Activated CD4-positive, CD25-positive, alpha-beta regulatory T cell treated with anti-CD3 and anti-CD28 coated beads, Interleukin-2, amount 50 U/mL, for 72 hours (primary cell): ENCODE data around the gene CCDC97.
A peak's percentile ranks its signal among the peaks of the same experiment; 100 is the strongest.
"Not testable (repeated sequence)": the region's sequence is repeated elsewhere in the genome, so short reads cannot be mapped to it uniquely, and the experiment has no call there.

Source experiments
- DNase-seq: peaks from one replicate; pipeline ENCODE4 v3.0.0; 2021

Gene CCDC97

DNA sequence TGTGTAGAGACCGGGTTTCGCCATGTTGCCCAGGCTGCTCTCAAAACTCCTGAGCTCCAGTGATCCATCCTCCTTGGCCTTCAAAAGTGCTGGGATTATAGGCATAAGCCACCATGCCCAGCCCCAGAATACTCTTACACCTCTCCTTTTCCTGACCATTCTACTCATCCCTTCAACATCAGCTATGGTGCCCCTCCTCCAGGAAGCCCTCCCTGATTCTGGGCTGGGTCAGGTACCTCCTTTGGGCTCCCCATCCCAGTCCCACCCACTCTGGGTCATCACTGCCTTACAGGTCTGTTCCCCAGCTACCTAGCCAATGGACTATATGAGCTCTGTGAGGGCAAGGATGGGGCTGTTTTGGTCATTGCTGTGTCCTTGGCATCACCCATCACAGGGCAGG, 34.2 kb downstream of the CCDC97 start:
- DNase-seq: no peak

DNA sequence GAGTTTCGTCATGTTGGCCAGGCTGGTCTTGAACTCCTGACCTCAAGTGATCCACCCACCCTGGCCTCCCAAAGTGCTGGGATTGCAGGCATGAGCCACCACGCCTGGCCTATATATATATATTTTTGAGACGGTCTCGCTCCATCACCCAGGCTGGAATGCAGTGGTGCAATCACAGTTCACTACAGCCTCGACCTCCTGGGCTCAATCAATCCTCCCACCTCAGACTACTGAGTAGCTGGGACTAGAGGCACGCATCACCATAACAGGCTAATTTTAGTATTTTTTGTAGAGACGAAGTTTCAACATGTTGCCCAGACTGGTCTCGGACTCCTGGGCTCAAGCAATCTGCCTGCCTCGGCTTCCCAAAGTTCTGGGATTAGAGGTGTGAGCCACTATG, 36.9 kb downstream of the CCDC97 start:
- DNase-seq: not testable (repeated sequence)

DNA sequence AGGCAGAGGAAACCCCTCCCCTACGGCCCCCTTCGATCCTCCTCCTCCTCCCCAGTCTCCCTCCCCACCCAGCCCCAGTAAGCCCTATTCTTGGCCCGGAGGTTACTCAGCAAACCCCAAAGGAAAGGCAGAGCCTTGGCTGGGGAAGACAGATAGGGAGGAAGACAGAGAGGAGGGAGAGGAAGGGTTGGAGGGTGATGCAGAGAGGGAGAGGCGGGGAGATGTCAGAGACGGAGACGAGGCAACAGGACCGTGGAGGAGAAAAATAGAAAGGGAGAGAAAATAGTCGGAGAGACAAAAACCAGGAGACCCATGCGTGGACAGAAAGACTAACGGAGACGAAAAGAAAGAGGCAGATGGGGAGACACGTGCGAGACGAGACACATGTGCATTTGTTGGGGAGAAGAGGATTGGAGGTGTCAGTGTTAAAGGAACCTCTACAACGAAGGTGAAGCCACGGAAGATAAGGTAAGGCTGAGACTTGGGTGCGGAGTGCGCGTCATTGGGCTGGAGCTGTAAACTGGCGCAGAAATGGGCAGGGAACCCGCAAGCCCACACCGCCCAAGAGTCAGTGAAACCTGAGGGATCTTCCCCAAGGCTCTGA, 40.9 kb downstream of the CCDC97 start:
- no peak for DNase-seq

DNA sequence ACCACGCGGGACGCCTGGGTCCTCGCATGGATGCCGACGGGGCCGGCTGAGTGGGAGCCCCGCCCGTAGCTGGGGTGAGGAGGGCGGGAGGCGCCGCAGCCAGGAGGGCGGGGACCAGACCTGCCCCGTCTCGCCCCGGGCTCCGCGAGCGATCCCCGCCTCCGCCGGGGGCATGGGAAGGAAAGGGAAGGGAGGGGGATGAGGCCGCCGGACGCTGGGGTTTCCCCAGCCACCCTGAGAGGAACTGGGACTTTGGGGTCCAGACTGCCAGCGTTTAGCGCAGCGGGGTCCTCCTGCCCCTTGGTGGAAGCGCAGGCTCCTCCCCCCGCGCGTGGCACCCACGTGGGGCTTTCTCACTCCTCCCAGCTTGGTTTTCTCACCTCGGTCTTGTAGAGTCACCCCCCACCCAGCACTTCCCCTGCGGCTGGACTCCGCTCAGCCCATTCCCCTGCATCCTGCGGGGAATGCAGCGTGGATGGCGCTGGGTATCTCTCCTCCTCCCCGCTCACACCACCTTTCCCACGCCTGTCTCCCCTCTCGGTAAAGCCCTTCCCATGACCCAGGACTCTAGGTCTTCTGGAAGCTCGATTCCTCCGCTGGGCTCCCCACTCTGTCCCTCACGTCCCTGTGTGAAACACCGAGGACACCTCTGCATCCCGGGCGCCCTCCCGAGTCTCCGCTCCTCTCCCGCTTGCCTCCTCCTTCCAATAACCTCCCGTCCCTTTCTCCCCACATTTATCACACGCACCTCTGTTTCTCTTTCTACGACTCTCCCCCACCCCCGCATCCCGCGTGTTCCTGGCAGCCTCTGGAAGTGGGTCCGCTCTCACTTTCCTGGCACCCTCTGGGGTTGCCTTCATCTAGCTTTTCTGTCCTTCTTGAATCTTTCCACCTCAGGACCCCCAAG, 41.6 kb downstream of the CCDC97 start:
- peak; percentile 82 for DNase-seq

DNA sequence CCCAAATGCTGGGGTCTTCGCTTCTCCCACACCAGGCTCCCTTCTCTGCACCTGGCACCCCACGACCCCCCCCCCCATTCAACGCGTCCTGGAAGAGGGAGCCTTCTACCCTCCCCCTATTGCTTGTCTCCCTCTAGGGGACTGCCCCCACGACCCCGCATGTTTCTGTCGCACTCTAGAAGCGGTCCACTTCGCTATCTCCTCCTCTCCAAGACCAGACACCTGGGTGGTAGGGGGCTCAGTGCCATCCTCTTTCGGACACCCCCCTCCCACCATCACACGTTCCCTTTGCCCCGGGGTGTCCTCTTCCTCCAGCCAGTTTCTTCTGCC, 42.3 kb downstream of the CCDC97 start:
- no peak for DNase-seq

DNA sequence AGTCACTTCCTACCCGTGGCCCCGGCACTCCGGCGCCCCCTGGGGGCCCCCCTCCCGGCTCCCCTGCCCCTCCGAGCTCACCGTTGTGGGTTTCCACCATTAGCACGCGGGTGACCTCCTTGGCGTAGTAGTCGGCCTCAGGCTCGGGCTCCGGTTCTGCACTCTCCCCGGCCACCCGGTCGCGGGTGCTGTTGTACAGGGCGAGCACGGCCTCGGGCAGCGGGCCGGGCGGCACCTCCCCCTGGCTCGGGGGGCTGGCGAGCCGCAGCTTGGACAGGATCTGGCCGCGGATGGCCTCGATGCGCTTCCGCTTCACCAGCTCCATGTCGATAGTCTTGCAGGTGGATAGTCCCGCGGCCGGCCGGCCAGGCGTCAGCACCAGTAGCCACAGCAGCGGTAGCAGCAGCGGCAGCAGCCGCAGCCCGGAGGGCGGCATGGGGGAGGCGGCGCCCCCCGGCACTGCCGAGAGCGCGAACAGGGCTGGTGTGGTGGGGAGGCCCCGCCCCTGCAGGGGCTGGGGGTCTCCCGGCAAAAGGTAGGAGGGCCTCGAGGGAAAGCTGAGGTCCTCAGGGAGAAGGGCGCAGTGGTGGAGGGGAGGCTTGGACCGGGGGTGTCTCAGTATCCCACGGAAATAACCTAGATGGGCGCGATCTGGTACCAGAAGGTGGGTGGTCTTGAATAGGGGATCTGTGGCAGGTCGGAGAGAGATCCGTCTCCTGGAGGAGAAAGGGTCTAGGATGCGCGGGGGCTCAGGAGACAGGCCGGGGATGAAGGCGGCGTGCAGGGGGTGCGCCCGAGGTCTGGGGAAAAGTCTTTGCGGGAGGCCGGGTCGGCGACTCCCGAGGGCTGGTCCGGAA, 42.9 kb downstream of the CCDC97 start:
- peak; percentile 78 for DNase-seq

DNA sequence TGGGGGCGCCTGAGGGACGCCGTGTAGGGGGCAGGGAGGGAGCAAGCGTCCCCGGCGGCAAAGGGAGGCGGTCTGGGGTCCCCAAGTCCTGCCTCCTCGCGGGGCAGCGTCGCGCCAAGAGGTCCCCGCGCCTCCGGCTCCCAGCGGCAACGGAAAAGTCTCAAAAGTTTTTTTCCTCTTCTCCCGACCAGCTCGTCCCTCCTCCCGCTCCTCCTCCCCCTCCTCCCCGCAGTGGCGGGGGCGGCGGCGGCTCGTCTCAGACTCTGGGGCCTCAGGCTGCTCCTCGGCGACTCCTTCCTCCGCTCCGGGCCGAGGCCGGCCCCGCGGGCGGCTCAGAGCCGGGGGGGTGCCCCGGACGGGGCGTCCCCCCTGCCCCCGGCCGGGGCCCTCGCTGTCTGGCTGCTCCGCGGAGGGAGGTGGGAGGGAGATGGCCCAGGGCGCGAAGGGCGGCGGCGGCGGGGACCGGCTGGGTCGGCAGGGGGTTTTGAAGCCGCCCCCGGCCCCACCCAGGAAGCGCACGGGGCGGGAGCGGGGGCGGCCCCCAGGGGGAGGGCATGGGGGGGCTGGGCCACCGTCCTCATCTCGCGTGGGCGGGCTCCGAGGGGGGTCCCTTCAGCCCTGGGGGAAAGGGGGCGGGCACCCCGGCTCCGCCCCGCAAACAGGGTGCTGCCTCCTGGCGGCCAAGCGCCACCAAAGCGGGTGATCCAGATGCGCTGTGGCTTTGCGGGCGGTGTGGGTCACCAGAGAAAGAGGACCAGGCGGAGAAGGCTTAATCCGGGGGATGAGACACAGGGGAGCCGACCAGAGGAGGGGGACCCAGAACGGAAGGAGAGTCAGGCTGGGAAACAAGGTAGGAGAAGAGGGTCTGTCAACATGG, 43.7 kb downstream of the CCDC97 start, which contains the start of gene TGFB1:
TSS of gene TGFB1 (minus strand) at position 457 of the 877 bp plus-strand sequence. CDS start 878 bp downstream, outside the sequence.
- peak; percentile 89 for DNase-seq

DNA sequence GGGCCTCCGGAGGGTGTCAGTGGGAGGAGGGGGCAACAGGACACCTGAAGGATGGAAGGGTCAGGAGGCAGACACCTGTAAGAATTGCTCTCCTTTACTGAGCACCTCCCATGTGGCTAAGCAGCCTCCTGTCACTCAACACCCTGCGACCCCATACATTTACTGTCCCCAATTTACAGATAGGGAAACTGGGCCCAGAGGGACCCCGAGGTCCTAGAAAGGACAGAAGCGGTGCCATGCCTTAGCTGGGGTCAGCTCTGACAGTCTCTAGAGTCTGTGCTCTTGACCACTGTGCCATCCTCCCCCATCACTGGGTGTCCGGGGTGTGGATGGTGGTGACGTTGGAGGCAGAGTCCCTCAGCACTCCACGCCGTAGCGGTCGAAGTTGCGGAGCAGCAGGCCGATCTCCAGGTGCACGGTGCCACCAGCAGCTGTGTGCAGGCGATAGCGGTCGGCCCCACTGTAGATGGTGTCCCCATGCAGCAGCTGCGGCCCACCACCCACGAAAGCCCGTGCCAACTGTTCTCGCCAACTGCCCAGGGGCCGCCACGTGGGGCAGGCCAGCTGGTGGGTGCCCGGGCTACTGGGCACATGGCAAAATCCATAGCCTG, 44.5 kb downstream of the CCDC97 start:
- DNase-seq: no peak

DNA sequence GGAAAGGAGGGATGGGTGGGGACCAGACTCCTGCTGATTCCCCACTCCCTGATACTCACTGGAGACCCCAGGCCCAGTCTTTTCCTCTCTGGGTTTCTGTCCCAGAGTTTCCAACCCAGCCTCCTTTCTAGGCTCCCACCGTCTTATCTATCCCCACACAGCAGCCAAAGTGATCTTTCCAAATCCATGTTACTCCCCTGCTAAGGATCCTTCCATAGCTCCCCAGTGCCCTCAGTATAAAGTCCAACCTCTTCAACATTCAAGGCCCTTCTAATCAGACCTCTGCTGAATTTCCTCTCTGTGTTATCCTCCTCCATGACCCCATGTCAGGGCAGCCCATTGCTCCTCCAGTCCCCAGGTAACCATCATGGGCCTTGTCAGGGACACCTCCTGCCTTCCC, 45.1 kb downstream of the CCDC97 start:
- no peak for DNase-seq

DNA sequence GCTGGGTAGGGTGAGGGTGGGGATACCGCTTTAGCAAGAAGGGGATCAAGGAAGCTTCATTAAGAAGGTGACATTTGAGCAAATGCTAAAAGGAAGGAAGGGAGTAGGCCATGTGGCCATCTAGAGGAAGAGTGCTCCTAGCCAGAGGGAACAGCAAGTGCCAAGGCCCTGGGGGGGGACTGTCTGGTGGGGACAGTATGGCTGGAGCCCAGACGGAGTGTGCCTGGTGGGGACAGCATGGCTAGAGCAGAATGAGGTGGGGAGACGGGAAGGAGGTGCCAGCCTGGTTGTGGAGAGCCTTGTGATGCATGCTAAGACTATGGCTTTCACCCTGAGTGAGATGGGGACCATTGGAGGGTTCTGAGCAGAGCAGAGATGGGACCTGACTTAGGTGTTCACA, 45.8 kb downstream of the CCDC97 start:
- DNase-seq: no peak

DNA sequence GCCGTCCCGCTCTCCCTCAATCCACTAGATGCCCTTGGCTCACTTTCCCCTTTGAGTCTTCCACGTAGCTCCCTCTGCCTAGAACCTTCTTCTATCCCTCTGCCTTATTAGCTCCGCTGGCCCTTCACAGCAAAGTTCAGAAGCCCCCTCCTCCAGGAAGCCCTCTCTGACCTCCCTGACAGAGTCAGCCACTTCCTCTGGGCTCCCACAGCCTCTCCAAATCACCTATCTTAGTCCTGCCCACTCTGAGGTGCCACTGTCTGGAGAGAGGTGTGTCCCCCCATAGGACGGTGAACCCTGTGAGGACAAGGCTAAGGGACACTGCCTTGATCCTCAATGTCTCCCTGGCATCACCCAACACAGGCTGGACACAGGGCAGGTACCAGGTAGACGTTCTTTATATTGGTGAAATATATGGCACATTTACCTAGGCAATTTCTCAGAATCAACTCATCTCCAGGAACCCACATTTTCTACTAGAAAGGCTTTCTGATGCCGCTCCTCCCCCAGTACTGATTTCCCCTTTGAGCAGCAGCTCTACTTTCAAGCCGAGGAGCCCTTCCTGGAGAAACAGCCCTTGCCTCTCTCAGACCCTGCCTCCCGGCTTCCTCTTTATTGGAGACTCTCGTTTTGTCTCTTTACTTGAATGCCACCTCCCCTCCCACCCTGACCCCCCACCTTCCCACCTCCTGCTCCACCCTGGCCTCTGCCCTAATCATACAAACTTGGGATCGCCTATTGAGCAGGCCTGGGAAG, 47.2 kb downstream of the CCDC97 start:
- no peak for DNase-seq

DNA sequence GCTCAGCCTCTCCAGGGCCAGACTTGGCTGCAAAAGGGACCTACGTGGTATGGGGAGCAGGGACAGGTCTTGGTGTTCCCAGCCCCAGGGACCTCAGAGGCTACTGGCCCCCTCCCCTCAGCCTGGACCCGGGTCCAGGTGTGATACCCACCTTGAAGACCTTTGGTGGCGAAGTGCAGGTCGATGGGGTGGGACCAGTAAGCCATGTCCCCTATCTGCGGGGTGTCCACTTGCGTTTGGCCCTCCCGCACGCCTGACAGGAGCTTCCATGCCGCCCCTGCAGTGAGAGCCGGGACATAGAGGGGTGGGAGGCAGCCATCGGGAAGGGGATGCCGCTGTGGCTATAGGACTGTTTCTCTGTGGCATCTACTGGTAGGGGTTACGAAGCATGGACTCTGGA, 47.8 kb downstream of the CCDC97 start:
- DNase-seq: no peak

DNA sequence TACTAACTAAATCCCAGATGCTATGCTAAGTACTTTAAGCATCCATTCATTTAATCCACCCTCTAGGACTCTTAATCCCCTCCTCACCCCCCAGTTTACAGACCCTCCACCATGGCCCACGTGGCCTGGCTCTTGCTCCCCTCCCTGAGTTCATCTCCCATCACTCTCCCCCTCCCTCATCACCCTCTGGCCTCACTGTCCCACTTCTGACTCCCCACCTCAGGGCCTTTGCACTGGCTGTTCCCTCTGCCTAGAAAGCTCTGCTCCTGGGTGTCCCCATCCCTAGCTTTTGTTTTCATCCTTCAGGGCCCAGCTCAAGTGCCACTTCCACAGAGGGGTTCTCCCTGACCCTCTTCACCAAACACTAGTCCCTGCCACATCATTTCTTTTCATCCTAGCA, 49.8 kb downstream of the CCDC97 start:
- DNase-seq: no peak

DNA sequence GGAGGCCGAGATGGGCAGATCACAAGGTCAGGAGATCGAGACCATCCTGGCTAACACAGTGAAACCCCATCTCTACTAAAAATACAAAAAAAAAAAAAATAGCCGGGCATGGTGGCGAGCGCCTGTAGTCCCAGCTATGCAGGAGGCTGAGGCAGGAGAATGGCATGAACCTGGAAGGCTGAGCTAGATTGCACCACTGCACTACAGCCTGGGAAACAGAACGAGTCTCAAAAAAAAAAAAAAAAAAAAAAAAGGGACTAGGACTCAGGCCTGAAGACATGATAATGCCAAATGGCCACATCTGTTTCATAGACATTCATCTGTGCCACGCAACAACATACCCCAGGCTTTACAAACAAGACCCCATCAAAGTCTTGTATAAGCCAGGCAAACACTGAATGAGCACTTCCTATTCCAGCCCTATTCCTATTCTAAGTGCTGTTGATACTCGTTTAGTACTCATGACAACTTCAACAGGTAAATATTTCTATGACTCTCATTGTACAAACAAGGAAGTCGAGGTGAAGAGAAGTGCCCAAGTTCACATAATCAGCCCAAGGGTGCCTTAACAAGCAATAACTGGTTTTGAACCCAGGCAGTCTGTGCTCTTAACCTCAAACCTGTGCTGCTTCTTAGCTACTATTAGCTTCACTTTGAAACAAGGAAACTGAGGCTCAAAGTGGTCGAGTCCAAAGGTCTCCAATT, 52.3 kb downstream of the CCDC97 start:
- no peak for DNase-seq

DNA sequence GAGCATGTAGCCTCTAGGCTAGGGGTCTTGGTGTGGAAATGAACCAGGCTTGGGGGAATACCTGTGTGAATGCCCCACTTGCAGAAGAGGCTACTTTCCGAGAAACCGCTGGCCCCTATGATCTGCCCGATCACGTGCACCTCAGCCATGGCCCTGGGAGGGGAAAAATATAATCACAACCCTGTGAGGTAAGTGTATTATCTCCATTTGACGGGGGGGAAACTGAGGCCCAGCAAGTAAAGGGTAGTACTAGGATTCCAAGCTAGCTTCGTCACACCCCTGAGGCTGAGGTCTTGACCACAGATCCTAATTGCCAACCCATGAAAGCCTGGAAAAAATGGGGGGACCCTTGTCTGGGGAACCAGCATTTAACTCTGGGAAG, 53.4 kb downstream of the CCDC97 start:
- no peak for DNase-seq

DNA sequence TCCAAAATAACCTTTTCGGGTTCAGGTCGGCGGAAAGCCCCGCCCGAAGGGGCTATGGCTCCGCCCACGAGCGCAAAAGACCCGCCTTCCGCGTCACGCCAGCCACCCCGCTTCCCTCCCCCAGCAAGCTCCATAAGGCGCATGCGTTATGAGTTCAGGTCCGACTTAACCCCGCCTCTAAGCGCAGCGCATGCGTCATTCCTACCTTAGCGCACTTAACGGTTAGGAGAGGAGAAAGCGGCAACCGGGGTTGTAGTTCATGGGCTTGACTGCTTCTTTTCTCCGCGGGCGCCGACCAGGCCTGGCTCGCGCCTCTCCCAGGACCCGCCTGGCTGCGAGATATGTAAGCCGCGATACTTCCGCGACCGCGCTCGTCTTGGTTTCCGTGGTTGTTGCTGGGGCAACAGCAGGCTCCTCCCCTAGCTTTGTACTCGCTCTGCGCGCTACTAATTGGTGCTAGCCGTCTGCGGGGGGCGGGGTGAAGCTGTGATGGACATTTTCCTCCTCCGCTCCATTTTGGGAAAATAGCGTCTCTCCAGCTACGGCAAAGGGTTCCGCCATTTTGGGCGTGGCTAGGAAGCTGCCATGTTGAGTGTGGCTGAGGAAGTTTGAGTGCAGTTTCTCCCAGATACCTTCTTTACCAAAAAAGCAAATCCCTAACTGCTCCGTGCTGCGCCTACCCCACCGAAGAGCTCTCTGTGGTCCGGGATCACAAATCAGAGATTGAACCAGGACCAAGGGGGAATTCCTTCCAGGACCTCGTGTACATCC, 54.0 kb downstream of the CCDC97 start, which contains the start of gene B9D2:
TSS of gene B9D2 (minus strand) at position 397 of the 771 bp plus-strand sequence. CDS start 630 bp downstream, outside the sequence.
- DNase-seq: peak; percentile 97

DNA sequence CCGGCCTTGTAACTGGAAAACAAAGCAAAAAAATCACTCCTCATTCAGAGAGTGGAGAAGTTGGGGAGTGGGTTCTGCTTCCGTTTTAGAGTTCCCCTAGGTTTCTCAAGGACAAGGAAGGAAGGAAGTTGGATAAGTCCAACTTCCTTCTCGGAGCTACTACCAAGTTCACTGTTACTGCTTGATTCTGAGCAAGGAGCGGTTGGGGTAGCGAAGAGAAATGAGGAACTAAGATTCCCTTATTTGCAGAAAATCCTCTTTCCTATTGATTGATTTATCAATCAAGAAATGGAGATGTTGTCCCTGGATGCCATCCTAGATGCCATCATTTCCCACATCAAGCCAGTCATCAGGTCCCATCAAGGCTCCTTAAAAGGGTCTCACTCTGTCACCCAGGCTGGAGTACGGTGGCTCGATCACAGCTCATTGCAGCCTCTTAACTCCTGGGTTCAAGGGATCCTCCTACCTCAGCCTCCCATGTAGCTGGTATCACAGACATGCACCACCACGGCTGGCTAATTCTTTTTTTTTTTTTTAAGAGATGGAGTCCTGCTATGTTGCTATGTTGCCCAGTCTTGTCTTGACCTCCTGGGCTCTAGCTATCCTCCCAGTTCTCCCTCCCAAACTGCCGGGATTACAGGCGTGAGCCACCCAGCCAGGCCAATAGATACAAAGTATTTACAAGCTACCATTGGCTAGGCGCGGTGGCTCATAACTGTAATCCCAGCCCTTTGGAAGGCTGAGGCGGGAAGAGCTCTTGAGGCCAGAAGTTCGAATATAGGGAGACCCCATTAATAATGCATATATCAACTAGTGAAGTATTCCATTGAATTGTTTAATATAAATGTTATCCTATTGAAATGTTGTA, 54.8 kb downstream of the CCDC97 start:
- no peak for DNase-seq

DNA sequence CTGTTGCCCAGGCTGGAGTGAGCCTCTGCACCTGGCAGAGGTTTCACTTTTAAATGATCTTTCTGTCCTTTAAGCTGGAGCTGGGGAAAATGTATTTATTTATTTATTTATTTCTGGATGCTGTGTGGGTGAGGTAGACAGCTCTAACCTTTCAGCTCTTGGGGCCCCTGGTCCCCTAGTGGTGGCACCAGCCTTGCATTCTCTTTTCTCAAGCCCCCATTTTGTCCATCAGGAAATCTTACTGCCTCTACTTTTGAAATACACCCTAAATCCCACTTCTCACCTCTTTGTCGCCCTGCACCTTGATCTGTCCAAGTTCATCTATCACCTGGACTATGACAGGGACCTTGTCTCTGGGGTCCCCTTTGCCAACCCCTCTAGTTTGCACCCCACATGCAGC, 56.1 kb downstream of the CCDC97 start:
- no peak for DNase-seq

DNA sequence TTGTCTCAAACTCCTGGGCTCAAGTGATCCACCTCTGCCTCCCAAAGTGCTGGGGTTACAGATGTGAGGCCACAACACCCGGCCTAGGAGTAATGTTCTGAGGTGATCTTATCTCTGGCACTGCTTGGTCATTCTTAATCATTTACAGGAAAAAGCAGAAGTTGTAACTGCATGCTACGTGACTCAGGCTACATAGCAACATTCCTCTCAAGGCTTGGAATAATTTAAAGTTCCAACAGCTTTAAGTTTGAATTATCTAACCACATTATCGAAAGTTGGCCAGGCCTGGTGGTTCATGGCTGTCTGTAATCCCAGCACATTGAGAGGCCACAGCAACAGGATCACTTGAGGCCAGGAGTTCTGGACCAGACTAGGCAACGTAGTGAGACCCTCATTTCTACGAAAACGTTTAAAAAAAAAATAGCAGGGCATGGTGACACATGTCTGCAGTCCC, 57.9 kb downstream of the CCDC97 start:
- DNase-seq: no peak
